Lower lobe of right lung (tissue), 2 donors: ENCODE measurements around the gene MGST3. TPM values are rescaled to one million over a fixed set of nuclear protein-coding genes. Genes with fewer than 3 reads are reported as not detected.
"Not testable (repeated sequence)": the region's sequence is repeated elsewhere in the genome, so short reads cannot be mapped to it uniquely, and the experiment has no call there.

Experiments used
- ATAC-seq, 2 donors: fragments of 200-7000 bp; cut with Tn5 transposase; one replicate each; pipeline ENCODE4 v1.9.1; 2020 to 2022; ENCODE audit warnings: mild to moderate bottlenecking in 2 of 2, moderate library complexity in 2 of 2
- DNase-seq: peaks from one replicate; pipeline ENCODE4 v3.0.0-alpha.2; 2020
- H3K27ac ChIP-seq: fragments of 200-600 bp; one replicate; pipeline ENCODE4 v1.8.0; 2022
- H3K27me3 ChIP-seq: fragments of 200-600 bp; one replicate; pipeline ENCODE4 v1.8.0; 2022; ENCODE audit warnings: low read depth
- H3K36me3 ChIP-seq: fragments of 200-600 bp; one replicate; pipeline ENCODE4 v1.8.0; 2022; ENCODE audit warnings: mild to moderate bottlenecking
- H3K4me1 ChIP-seq: fragments of 200-600 bp; one replicate; pipeline ENCODE4 v1.8.0; 2022
- H3K4me3 ChIP-seq: fragments of 200-600 bp; one replicate; pipeline ENCODE4 v1.8.0; 2022; ENCODE audit warnings: mild to moderate bottlenecking
- H3K9me3 ChIP-seq: fragments of 200-600 bp; one replicate; pipeline ENCODE4 v1.8.0; 2022
- intact Hi-C: fragments of 100-400 bp; cut with DNase I; formaldehyde crosslinking; loops from one replicate; pipeline ENCODE4 v1.11.0; 2022
- total RNA-seq: library from RNA; stranded (reverse); fragmentation: NEBNext Ultra II Directional; extraction: Animal tissue kit (Norgen Biotek cat#: 25700); gene quantifications from one replicate; pipeline ENCODE4 v1.2.1, GENCODE V29; 2021
- TF ChIP-seq, protein P1 (sequence below): fragments of 200-600 bp; IDR thresholded peaks from one replicate; pipeline ENCODE4 v1.8.0; 2022; ENCODE audit warnings: antibody characterized with exemption, mild to moderate bottlenecking
- donor health status: DM: no; HTN: yes; CAD: no; lungs with severe emphysema.

The MGST3 gene
- total RNA-seq, 1 donor from 2014 or later: 216 TPM

DNA sequence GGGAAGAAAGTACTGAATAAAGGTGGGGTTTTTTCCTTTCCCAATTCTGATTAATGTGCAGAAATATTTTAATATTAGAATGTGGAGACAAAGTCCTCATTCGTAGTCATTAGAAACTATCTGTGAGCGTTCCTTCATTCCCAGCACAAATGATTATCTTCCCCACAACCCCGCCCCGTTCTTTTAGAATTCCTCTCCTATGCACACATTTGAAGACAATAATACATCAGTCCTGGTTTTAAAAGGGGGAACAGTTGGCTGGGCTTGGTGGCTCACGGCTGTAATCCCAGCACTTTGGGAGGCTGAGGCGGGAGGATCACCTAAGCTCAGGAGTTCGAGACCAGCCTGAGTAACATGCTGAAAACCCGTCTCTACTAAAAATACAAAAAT is 66.5 kb downstream of the MGST3 start:
- intact Hi-C loops: no loop called here
- no peaks in the 10 kb centered on the region for H3K9me3 ChIP-seq
- no peaks in the 10 kb centered on the region for H3K36me3 ChIP-seq
- peak overlapping the region; percentile 88 for H3K4me3 ChIP-seq
- H3K27ac ChIP-seq: peak overlapping the region; percentile 97
- H3K27me3 ChIP-seq: no peaks in the 10 kb centered on the region
- ATAC-seq (no peak), DNase-seq (no peak)
- TF ChIP-seq, protein P1, sequence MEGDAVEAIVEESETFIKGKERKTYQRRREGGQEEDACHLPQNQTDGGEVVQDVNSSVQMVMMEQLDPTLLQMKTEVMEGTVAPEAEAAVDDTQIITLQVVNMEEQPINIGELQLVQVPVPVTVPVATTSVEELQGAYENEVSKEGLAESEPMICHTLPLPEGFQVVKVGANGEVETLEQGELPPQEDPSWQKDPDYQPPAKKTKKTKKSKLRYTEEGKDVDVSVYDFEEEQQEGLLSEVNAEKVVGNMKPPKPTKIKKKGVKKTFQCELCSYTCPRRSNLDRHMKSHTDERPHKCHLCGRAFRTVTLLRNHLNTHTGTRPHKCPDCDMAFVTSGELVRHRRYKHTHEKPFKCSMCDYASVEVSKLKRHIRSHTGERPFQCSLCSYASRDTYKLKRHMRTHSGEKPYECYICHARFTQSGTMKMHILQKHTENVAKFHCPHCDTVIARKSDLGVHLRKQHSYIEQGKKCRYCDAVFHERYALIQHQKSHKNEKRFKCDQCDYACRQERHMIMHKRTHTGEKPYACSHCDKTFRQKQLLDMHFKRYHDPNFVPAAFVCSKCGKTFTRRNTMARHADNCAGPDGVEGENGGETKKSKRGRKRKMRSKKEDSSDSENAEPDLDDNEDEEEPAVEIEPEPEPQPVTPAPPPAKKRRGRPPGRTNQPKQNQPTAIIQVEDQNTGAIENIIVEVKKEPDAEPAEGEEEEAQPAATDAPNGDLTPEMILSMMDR: no peak
- H3K4me1 ChIP-seq: peaks cover 21% of the 10 kb centered on the region

DNA sequence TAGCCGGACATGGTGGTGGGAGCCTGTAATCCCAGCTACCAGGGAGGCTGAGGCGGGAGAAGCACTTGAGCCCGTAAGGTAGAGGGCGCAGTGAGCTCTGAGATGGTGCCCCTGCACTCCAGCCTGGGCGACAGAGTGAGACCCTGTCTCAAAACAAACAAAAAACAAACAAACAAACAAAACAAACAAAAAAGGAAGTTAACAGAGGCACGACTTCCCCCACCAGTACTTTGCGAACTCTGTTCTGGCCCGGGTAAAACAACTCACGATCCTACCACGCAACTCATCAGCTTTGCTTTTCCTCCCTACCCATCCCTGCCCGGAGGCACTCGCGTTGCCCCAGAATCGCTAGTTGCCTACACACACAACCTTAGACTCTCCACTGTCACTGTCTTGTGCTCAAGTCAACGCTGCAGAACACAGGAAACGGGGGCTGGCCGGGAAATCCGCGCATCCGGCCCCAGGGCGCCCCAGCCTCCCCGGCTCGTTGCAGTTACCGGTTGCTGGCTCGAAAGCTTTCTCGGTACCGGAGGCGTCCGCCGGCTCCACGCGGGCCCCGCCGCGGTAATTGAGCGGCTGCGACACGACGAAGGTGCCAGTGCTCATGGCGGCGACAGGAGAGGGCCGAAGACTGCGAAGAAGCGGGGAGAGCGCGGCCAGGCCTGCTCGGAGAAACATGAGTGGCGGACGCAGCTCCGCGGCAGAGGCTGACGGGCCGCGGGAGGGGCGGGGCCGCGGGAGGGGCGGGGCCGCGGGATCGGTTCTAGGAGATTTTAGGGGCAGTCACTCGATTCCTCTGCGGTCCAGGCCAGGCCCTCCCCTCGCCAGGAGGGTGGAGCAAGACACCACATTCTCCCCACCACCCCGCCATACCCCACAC is 67.1 kb downstream of the MGST3 start, which contains the start of gene ALDH9A1:
ALDH9A1 (minus strand) TSS at position 682 of the 880 bp plus-strand sequence; CDS start at position 678, 4 bp downstream.
- H3K36me3 ChIP-seq: no peaks in the 10 kb centered on the region
- H3K4me3 ChIP-seq: peak within 1 kb of the TSS; percentile 88
- intact Hi-C loops: no loop called here
- H3K4me1 ChIP-seq: peaks cover 21% of the 10 kb centered on the region
- DNase-seq (peak; percentile 92), ATAC-seq (peak; percentile 97 to 98)
- H3K27ac ChIP-seq: peak within 1 kb of the TSS; percentile 97
- H3K9me3 ChIP-seq: no peaks in the 10 kb centered on the region
- TF ChIP-seq, protein P1: peak; percentile 31
- H3K27me3 ChIP-seq: no peaks in the 10 kb centered on the region

DNA sequence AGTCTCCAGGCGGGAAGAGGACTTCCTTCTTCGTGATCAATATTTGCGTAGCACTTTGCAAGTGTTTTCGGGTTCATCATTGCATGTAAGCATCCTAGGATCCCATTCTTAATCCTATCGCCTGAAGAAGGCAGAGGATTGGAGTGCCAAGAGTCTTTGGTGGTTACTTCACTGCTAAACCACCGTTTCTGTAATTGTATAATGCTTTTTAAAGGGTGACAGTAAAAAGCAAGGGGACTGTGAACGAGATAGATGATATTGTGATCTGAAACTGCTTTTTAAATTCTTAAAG is 67.7 kb downstream of the MGST3 start:
- TF ChIP-seq, protein P1: no peak
- H3K9me3 ChIP-seq: no peaks in the 10 kb centered on the region
- no peaks in the 10 kb centered on the region for H3K27me3 ChIP-seq
- H3K36me3 ChIP-seq: no peaks in the 10 kb centered on the region
- H3K4me3 ChIP-seq: peak overlapping the region; percentile 88
- no peak for DNase-seq
- peaks cover 21% of the 10 kb centered on the region for H3K4me1 ChIP-seq
- intact Hi-C loops: no loop called here
- H3K27ac ChIP-seq: peak overlapping the region; percentile 97
- no peak for ATAC-seq

DNA sequence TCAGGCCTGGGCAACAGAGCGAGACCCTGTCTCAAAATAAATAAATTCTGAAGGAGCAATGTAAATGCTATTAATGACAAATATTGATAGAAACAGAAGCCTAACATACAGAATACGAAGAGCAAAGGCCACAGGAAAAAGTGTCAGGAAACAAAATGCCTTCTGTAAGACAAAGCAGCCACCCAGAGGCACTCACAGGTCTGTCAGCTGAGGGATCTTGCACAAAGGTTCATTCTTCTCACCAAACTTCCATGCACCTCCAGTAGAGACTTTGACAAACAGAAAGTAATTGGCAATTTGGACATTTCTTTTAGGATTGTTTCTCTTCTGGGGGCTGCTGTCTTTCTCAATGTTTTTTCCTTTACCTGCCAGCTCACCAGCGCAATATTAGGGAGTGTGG is 68.5 kb downstream of the MGST3 start:
- no peaks in the 10 kb centered on the region for H3K36me3 ChIP-seq
- intact Hi-C loops: no loop called here
- no peaks in the 10 kb centered on the region for H3K9me3 ChIP-seq
- ATAC-seq (no peak), DNase-seq (no peak)
- peaks cover 21% of the 10 kb centered on the region for H3K4me1 ChIP-seq
- TF ChIP-seq, protein P1: no peak
- no peaks in the 10 kb centered on the region for H3K27me3 ChIP-seq
- no peak overlapping the region for H3K27ac ChIP-seq
- H3K4me3 ChIP-seq: no peak overlapping the region

DNA sequence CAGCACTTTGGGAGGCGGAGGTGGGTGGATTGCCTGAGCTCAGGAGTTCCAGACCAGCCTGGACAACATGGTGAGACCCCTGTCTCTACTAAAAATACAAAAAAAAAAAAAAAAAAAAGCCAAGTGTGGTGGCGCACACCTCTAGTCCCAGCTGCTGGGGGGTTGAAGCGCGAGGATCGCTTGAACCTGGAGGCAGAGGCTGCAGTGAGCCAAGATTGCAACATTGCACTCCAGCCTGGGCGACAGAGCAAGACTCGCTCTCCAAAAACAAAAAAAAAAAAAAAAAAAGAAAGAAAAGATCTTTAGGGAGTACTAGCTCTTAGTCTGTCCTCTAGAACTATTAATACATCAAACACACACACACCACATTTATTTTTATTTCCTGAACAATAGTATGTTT is 70.9 kb downstream of the MGST3 start:
- DNase-seq, ATAC-seq, intact Hi-C loops: not testable (repeated sequence)

DNA sequence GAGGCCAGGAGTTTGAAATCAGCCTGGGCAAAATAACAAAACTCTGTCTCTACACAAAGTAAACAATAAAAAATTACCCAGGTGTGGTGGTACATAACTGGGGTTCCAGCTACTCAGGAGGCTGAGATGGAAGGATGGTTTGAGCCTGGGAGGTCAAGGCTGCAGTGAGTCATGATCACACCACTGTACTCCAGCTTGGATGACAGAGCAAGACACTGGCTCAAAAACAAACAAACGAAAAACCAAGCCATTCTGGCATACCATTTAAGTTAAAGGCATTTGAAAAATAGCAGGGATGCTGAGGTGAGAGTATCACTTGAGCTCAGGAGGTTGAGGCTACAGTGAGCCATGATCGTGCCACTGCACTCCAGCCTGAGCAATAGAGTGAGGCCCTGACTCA is 72.6 kb downstream of the MGST3 start:
- H3K36me3 ChIP-seq: no peaks in the 10 kb centered on the region
- no peak overlapping the region for H3K4me3 ChIP-seq
- no peaks in the 10 kb centered on the region for H3K9me3 ChIP-seq
- intact Hi-C loops: no loop called here
- H3K27ac ChIP-seq: no peak overlapping the region
- ATAC-seq: no peak
- TF ChIP-seq, protein P1: no peak
- H3K27me3 ChIP-seq: peaks cover 7% of the 10 kb centered on the region
- no peak for DNase-seq
- no peaks in the 10 kb centered on the region for H3K4me1 ChIP-seq

More for the DNA sequence above, 70.9 kb downstream of the MGST3 start:
- not testable (repeated sequence) for H3K4me3 ChIP-seq, H3K9me3 ChIP-seq, H3K36me3 ChIP-seq, H3K27me3 ChIP-seq, H3K4me1 ChIP-seq, H3K27ac ChIP-seq
